ENCODE measurements around the gene MED13L.
"Not testable (repeated sequence)": the region's sequence is repeated elsewhere in the genome, so short reads cannot be mapped to it uniquely, and the experiment has no call there.

The MED13L gene

DNA sequence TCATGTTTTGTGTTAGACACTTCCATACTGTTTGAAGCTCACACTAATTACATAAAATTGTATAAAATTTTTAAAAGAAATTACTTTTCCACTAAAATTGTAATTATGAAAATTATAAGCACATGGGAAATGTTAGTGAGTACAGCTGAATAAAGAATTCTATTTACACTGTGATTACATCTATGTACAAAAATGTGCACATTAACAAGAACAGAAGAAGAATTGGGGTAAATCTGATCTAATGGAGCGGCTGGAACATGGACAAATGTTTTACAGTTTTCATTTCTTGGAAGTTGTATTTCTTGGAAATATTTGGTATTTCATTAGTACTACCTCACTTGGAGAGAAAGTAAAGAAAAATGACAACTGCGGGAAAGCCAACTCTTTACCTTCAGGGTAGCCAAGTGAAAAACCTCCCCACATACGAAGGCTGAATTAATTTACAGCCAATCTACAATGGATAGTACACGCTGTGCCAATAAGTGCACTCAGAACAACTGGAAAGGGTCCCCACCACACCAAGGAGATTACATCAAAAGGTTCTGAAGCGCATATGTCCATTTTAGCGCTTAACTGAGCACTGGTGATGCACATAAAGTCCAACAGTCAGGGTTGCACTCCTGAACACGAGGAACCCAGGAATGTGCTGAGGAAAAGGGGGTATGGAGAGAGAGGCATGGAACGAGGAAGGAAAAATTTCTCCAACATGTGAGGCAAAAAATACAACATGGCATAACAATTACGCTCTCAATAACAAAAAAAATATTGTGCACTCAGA lies 17.5 kb downstream of the MED13L start:
- DNase-seq = no peak
- intact Hi-C loops (cut with DNase I) = no loop called here

DNA sequence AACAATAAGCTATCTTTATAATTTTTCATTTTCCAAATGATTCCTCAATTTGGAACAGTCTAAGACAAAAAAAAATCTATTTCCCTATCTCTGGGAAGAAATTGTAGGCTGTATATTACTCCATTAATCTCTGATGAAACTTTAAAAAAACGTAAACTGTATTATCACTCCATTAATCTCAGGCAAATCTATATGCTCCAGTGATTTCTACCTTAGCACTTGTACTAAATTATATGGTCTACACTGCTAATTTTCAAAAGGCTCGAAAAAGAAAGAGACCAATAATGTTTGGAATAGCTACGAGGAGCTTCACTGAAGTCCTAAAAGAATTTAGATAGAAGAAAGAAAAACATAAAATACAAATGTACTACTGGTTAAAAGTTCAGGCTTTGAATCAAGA lies 19.7 kb downstream of the MED13L start:
- intact Hi-C loops (cut with DNase I) = no loop called here
- no peak for DNase-seq

DNA sequence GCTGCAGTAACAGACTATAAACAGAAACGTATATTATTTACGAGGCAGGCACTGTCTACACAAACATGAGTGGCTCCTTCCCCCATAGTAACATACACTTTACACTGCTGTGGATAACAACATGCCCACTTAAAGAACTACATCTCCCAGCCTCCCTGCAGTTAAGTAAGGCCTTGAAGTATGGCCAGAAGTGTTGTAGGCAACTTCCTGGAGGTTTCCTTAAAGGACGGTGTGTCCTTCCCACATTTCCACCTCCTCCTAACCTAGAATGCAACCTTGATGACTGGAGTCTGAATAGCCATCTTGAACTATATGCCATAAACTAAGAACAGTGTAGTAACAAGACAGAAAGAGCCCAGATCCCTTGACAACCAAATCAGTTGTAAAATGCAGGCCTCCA lies 20.3 kb downstream of the MED13L start:
- no peak for DNase-seq
- intact Hi-C loops (cut with DNase I) = no loop called here

DNA sequence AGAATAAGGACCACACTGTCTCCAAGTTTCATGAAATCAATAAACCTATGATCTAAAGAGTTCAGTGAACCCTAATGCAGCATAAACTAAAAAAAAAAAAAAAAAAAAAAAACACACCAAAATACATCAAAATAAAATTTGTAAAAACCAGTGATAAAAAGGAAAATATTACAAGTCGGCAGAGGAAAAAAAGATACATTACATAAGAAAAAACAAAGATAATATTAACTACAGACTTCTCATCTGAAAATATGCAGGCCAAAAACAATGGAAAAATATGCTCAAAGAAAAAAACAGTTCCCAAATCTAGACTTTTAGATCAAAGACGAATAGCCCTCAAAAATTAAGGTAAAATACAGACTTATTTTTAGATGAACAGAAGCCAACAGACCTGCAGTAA lies 27.6 kb downstream of the MED13L start:
- intact Hi-C loops (cut with DNase I) = no loop called here
- no peak for DNase-seq

DNA sequence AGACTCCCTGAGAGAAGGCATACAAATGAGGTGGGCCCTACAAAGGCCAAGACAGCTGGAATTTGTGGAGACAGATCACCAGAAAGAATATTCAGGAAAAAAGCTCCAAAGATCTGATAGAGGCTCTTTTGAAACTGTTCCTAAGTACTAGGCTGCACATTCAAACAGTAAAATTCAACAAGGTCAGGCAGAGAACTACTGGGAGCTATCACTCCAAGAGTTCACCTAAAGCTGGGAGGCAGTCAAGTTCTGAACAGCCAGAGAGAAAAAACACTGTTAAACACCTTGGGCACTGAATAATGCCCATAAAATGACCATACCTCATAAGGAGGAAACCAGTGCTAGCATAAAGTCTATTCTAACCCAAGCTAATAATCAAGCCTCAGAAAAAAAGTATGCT lies 28.6 kb downstream of the MED13L start:
- intact Hi-C loops (cut with DNase I) = no loop called here
- no peak for DNase-seq

DNA sequence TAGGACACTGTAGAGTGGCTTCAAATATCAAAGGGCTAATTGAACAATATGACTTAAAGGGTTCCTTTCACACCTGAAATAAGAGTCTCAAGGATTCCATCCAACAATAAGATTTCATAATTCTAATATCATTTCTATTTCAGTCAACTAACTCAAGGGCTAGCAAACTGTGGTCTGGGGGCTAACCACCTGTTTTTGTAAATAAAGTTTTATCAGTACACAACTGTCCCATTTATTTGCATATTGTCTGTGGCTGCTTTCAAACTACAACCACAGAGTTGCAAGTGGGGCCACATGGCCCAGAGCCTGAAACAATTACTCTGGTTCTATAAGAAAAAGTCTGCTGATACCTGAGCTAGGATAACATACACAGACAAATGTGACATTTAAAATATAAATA lies 29.1 kb downstream of the MED13L start:
- intact Hi-C loops (cut with DNase I) = no loop called here

DNA sequence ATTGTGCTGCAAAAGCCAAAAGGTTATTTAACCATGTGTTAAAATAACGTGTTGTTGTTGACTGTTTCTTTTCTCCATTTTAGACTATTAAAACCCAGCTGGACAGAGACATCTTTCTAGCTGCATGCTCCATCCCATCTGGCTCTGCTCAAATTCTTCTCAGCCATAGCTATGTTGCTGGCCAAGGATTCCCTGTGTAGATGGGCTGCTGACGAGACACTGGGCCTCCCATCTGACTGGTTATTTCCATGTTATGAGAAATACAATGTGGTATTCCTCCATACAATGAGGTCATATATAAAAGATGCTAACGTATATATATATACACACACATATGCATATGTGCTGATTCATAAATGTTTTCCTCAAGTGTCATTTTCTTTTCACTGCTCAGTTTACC lies 30.1 kb downstream of the MED13L start:
- no peak for DNase-seq
- intact Hi-C loops (cut with DNase I) = no loop called here

More for the DNA sequence above, 29.1 kb downstream of the MED13L start:
- DNase-seq = no peak

DNA sequence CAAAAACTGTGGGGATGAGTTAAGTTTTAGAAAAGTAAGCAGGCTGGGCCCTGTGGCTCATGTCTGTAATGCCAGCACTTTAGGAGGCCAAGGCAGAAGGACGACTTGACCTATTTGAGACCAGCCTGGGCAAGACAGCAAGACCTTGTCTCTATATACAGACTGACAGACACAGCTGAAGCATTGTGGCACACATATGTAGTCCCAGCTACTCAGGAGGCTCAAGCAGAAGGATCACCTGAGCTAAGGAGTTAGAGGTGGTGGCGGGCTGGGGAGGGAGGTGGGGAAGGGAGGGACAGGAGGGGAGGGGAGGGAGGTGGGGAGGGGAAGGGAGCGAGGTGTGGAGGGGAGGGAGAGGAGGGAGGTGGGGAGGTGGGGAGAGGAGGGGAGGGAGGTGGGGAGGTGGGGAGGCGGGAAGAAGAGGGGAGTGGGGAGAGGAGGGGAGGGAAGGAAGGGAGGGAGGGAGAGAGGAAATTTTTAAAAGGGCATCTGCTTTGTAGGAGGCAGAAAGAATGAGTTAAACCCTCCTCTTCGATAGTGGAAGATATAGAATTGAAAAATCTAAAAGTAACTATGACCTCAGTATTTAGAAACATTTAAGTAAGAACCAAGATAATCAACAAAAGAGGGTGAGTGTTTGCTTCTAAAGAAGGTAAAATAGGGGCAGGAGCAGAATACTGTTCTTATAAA lies 30.9 kb downstream of the MED13L start:
- intact Hi-C loops (cut with DNase I) = no loop called here
- DNase-seq = no peak

DNA sequence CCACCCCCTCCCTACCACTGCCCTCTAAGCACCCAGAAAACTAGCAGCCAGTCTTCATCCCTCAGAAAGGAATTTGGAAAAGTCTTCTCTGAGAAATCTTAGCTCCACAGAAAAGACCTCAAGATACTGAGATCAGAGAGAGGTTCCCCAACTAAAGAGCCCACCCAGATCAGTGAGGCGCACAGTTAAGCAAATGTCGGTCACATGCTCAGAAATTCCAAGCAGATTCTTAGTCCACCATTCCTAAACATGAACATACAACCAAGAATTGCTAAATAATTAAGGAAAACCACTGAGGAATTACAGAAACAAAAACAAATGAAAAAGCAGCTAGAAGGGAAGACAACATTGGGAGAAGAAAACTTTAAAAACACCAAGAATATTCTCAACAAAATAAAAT lies 32.3 kb downstream of the MED13L start:
- intact Hi-C loops (cut with DNase I) = no loop called here

DNA sequence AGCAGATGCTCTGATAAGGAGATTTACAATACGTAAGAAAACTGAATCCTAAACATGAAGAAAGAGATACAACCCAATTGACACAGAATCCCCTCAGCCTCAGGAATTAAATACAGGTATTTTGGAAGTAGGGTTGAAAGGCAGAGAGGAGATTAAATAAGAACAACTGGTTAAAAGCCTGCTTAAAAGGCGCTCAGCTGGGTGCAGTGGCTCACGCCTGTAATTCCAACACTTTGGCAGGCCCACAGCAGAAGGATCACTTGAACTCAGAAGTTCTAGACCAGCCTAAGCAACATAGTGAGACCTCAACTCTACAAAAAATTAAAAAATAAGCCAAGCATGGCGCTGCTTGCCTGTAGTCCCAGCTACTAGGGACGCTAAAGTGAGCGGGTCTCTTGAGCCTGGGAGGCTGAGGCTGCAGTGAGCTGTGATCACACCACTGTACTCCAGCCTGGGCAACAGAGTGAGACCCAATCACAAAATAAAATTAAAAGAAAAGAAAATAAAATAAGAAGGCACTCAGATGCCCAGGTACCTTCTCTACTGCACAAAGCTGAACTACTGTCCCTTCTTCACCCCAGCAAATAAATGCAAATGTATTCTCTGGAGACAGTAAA lies 32.9 kb downstream of the MED13L start:
- no peak for DNase-seq
- intact Hi-C loops (cut with DNase I) = no loop called here

More for the DNA sequence above, 32.3 kb downstream of the MED13L start:
- DNase-seq = no peak

DNA sequence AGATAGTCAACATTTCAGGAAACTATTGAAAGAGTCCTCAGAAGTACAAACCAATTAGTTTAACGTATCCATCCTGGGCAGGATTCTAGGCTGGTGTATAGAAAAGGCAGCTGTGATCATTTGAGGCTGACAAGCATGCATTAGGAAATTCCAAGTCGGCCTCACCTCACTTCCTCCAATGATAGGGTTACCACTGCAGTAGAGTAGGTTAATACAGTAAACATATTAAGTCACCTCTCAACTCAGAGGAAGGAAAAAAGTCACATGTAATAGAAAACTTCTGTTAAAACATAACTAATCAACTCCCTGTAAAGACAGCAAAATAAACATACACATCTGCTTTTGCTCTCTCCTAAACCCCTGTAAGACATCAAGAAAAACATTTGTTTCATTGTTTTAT lies 33.5 kb downstream of the MED13L start:
- no peak for DNase-seq
- intact Hi-C loops (cut with DNase I) = no loop called here

DNA sequence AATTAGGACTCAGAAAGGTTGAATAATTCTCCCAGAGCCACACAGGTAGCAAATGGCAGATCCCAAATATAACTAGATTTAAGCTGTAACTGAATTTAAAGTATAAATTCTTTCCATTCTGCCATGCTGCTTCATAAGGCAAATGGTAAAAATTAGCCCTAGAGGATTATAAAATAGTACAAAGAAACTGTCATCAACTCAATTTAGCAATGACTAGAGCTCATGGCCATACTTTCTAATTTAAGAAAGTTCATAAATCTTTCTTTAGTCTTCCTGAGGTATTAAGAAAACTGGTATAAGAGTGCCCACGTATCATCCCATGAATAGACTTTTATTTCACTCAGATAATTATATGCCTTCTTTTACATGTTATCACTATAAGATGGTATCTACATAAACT lies 34.8 kb downstream of the MED13L start:
- DNase-seq = no peak
- intact Hi-C loops (cut with DNase I) = no loop called here

DNA sequence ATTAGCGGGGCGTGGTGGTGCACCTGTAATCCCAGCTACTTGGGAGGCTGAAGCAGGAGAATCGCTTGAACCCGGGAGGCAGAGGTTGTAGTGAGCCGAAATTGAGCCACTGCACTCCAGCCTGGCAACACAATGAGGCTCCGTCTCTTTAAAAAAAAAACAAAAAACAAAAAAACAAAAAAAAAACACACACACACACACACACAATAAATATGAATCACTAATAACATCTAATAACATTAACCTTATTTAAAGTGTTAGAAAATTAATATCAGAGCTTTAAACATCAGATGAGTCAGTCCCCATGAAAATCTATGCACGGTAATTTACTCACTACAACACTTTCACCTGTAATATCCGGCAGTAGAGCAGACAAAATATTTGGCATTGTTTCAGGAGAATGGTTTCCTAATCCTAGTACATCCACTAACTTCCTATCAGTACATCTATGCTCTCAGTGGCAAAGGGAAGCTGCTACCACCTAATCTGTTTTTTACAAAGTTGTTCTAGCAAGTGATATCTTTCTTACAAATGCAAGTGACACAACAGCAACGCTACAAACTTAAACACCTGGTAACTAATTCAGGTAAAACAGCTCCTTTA lies 36.2 kb downstream of the MED13L start:
- no peak for DNase-seq
- intact Hi-C loops (cut with DNase I) = no loop called here

DNA sequence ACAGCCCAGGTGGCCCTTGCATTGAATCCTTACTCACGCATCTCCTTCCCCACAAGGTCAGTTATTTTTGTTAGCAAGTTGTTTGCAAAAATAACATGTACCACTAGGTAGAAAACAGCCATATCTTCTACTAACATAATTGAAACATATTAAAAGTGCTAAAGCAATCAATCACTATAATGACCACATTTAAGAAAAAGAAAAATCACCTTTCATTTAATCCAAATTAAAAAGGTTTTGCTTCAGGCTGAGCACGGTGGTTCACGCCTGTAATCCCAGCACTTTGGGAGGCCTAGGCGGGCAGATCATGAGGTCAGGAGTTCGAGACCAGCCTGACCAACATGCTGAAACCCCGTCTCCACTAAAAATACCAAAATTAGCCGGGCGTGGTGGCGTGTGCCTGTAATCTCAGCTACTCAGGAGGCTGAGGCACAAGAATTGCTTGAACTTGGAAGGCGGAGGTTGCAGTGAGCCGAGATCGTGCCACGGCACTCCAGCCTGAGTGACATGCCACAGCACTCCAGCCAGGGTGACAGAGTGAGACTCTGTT lies 38.8 kb downstream of the MED13L start:
- intact Hi-C loops (cut with DNase I); DNase-seq: not testable (repeated sequence)

DNA sequence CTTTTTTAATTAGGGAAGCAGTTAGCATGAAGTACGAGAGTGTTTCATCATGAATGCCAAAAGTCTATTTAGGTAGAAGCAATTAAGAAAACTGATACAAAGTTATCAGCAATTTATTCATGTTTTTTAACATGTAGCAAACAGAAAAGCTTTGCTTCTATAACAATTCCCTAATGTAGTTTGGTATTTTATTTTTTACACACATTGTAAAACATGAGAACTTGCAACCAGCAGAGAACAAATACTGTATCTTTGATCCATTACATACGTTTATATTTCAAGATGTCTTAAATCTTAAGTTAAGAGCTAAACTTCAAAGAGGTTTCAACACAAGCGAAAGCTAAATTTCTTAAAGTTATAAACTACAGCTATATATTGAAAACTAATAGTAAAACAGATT lies 39.3 kb downstream of the MED13L start:
- intact Hi-C loops (cut with DNase I) = no loop called here
- DNase-seq = no peak

DNA sequence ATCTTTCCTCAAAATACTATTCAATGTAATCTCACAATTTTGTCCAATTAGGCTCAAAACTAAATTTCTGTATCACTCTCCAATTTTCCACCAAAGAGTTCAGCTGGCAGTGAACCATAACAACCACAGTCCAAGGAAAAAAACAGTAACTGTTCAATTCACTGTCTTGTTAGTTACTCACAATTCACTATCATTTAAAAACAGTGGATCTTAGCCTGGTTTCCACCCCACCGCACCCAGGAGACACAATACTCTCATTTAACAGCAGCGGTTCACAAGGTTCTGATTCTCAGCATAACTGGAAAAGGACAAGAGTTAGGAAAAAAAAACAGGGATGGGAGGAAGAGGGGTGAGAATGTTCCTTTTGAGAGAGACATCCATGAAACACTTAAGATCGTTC lies 40.5 kb downstream of the MED13L start:
- intact Hi-C loops (cut with DNase I) = loop anchor here (2.0 kb wide), 1 partner anchor 222 kb away; no protein-coding TSS in a partner anchor
- no peak for DNase-seq

DNA sequence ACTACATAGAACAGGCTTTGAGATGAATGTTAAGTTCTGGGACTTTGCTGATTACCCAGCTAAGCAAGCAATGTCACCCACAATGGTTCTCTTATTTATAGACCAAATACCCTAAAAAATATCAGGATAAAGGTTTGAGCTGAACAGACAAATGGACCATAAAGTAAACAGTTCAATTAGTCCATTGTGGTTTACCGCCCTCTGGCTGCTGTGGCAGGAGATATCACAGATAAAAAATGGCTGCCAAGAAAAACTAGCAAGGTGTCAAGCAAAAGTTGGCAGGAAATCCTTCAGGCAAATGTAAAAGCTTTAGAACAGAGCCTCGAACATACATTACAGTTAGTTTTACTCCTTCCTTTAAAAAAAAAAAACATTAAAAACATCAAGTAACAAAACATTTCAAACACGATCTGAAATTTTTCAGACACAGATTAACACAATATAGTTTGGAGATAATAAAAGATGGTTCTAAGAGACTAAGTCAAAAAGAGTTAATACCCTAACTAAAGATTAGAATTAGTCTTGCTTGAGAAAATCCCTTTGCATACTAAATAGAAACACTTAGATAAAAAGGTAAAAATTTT lies 41.3 kb downstream of the MED13L start:
- intact Hi-C loops (cut with DNase I) = loop anchor here (2.0 kb wide), 1 partner anchor 221 kb away; no protein-coding TSS in a partner anchor
- peak in 36 of 42 donors; percentile 8 to 83 (median 51) for DNase-seq

DNA sequence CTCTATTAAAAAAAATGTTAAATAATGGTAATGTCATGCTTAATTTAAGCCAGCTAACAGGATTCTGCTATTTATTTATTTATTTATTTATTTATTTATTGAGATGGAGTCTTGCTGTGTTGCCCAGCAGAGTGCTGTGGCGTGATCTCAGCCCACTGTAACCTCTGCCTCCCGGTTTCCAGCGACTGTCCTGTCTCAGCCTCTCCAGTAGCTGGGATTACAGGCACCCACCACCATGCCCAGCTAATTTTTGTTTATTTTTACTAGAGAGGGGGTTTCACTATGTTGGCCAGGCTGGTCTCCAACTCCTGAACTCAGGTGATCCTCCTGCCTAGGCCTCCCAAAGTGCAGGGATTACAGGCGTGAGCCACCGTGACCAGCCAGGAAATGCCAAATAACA lies 43.3 kb downstream of the MED13L start:
- intact Hi-C loops (cut with DNase I); DNase-seq: not testable (repeated sequence)

DNA sequence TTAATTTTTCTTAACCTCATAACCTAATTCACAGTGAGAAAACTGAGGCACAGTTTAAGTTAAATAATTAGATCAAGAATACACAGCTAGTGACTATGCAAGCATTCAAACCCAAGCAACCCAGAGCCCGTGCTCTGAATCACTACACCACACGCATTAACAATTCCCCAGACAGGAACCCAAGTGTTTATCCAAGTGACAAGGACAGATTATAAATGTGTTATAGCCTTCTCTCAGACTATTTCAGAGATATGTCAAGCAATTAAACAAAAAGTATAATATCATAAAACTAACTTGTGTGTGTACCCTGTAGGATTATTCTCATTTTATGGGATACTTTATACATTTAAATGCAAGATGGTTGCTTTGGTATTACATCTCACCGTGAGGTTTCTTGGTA lies 43.8 kb downstream of the MED13L start:
- intact Hi-C loops (cut with DNase I) = no loop called here
- no peak for DNase-seq

All from head of caudate nucleus (tissue), 42 donors.